Ovary (tissue), 10 donors: Measurements from ENCODE around the gene KMT5C. TPM values are rescaled to one million over a fixed set of nuclear protein-coding genes. Genes with fewer than 3 reads are reported as not detected.
A peak's percentile ranks its signal among the peaks of the same experiment; 100 is the strongest.

ENCODE experiments used
- DNase-seq, 5 donors: peaks; one replicate each; pipeline ENCODE4 v3.0.0-alpha.2; 2019 to 2020
- H3K27ac ChIP-seq, 2 donors: fragments of 200-600 bp; one replicate each; pipeline versions ENCODE4 v1.5.1 to v1.8.0; 2019 to 2022
- H3K27me3 ChIP-seq: fragments of 200-600 bp; one replicate; pipeline ENCODE4 v1.8.0; 2022
- H3K36me3 ChIP-seq: fragments of 200-600 bp; sonication (generic); one replicate; pipeline ENCODE4 v1.5.1; 2019
- H3K4me1 ChIP-seq: one replicate; pipeline ENCODE4 v1.8.1; 2013; ENCODE audit warnings: mild to moderate bottlenecking, moderate library complexity; ENCODE audit not compliant: insufficient read depth
- H3K4me3 ChIP-seq: fragments of 200-600 bp; sonication (generic); one replicate; pipeline ENCODE4 v1.5.1; 2017
- H3K9me3 ChIP-seq, 2 donors: fragments of 200-600 bp in 1 of 2; sonication (generic) in 1 of 2; one replicate each; pipeline versions ENCODE4 v1.5.1 to v1.8.1; 2013 to 2019; ENCODE audit warnings: mild to moderate bottlenecking in 1 of 2, moderate library complexity in 1 of 2
- CTCF ChIP-seq, 3 donors: fragments of 450-650 bp in 2 of 3; fragments of 200-600 bp in 1 of 3; IDR thresholded peaks; one replicate each; pipeline versions ENCODE4 v1.5.1 to v1.8.0; 2016 to 2022; ENCODE audit warnings: antibody characterized with exemption in 3 of 3, mild to moderate bottlenecking in 1 of 3
- EP300 ChIP-seq: sonication (generic); formaldehyde crosslinking; IDR thresholded peaks from one replicate; pipeline ENCODE4 v1.6.1; 2017; ENCODE audit warnings: antibody characterized with exemption
- POLR2A ChIP-seq: fragments of 450-650 bp; IDR thresholded peaks from one replicate; pipeline ENCODE4 v1.6.1; 2017; ENCODE audit warnings: antibody characterized with exemption, mild to moderate bottlenecking, moderate library complexity
- WGBS, 3 donors: extraction: QIAGEN DNeasy Blood & Tissue Kit in 1 of 3; methylation state at CpG; one replicate each; pipeline versions ENCODE4 v1.1.5 to v1.1.7; 2013 to 2017; 5-methylcytosine and 5-hydroxymethylcytosine counted together
- intact Hi-C, 4 donors: fragments of 100-400 bp; cut with DNase I; formaldehyde crosslinking; loops; one replicate each; pipeline versions ENCODE4 v1.11.0 to v1.15.1; 2022 to 2023
- long read RNA-seq, 3 donors: library from polyadenylated mRNA in 2 of 3; unstranded in 2 of 3; transcript quantifications; one replicate each; pipeline ENCODE4 v2.0.0 and lab custom pipeline, GENCODE V29; 2021 to 2026
- polyA plus RNA-seq, 2 donors: library from polyadenylated mRNA; stranded (reverse); fragments of 200-250 nt in 1 of 2; fragments of 350-450 nt in 1 of 2; fragmentation: Illumina TruSeq in 1 of 2; extraction: RNeasy Lipid Tissue Mini Kit (QIAGEN cat#74804) in 1 of 2; gene quantifications; one replicate each; pipeline ENCODE4 v1.2.3, GENCODE V29; 2013 to 2014
- total RNA-seq, 7 donors: library from RNA; depleted of rRNA in 2 of 7; stranded (reverse); fragments of >200 nt in 2 of 7; fragmentation: NEBNext Ultra II Directional in 3 of 7; extraction: Animal tissue kit (Norgen Biotek cat#: 25700) in 3 of 7; gene quantifications; one replicate each; pipeline versions ENCODE4 v1.1.0 to v1.2.4, GENCODE V29; 2016 to 2023
- donor health status: DM: no; HTN: no; CAD: no; lungs with moderate emphysema.
- donor health status: DM: no; HTN: no; CAD: no.
- donor health status: Bipolar disorder and iron deficiency.
- donor health status: DM: yes; HTN: yes; CAD: no.
- donor health status: DM: no; HTN: no; CAD: no.
- donor health status: DM: yes; HTN: yes; CAD: no.

The KMT5C gene
- total RNA-seq (10 to 100 TPM in 6 of 7 donors, 1 to 10 TPM in 1; 8.1 to 26.2 (median 12.6) TPM), polyA plus RNA-seq (10 to 100 TPM in 1 of 2 donors, under 1 TPM in 1; 0.37 to 11.9 TPM)
- long read RNA-seq, donor 1, partial matches to known transcripts: 4 of 9 reads
- long read RNA-seq, donor 1, other reads (novel, unspliced or antisense): 5 of 9 reads
- long read RNA-seq, donor 2, partial matches to known transcripts: 0 of 3 reads
- long read RNA-seq, donor 2, other reads (novel, unspliced or antisense): 0 of 3 reads
- long read RNA-seq, donor 3, partial matches to known transcripts: 3 of 10 reads
- long read RNA-seq, donor 3, other reads (novel, unspliced or antisense): 4 of 10 reads

DNA sequence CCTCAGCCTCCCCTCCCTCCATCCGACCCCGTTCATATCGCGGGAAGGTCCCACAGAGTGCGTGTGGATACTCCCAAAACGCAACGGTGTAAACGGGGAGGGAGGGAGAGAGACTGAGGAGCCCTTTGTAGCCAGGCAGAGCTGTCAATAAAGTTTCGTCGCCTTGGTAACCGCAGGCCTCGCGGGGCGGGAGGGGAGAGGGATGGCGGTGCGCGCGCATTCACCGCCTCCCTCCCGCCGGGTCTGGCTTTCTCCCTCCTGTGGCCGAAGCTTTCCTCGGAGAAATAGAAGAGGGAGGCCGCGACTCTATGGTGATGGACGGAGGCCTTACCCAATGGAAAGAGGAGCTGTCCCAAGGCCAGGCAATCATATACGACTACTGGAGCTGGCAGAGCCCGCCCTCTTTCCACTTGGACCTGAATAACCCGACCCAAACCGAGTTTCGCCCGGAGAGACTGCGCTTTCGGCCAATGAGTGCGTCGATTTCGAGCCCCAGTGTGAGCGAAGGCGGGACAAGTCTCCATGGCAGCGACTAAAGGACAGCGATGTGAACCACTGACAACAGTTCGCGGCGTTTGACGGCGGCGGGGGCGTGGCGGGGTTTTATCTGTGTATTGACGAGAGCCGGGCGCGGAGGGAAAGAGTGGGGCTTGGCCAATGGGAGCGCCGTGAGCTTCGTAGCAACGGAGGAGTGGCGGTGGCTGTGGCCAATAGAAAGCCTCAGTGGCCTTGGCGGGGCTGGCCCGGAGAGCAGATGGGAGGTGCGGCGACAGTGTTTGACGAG lies at the start of gene KMT5C:
KMT5C (plus strand) TSS at position 772 of the 784 bp plus-strand sequence. CDS start 2,061 bp downstream, outside the sequence.
- intact Hi-C loops: no loop called here
- no peaks in the 10 kb centered on the region for H3K9me3 ChIP-seq
- WGBS, 3 donors: 0% methylated on average over 60 to 63 of the region's 63 CpGs

GRCh38 chr19:55297267-55297666 lies 42.4 kb upstream of the KMT5C start:
- H3K27ac ChIP-seq: no peak overlapping the region
- whole genome bisulfite sequencing, 3 donors: 93 to 95% (median 93%) methylated on average over 10 of the region's 10 CpGs
- H3K27me3 ChIP-seq: no peaks in the 10 kb centered on the region
- H3K9me3 ChIP-seq: no peaks in the 10 kb centered on the region
- H3K4me3 ChIP-seq: no peak overlapping the region
- H3K36me3 ChIP-seq: no peaks in the 10 kb centered on the region
- no peak for TF ChIP-seq EP300
- no peak for DNase-seq
- peaks cover 1% of the 10 kb centered on the region for H3K4me1 ChIP-seq
- intact Hi-C loops: no loop called here

More for the DNA sequence above, at the start of gene KMT5C:
- Histone ChIP-seq H3K27me3 (no peaks in the 10 kb centered on the region), H3K27ac (peak within 1 kb of the TSS; percentile 66 to 70), H3K36me3 (no peaks in the 10 kb centered on the region), H3K4me3 (peak within 1 kb of the TSS; percentile 93), H3K4me1 (peaks cover 9% of the 10 kb centered on the region)
- peak; percentile 36 to 85 (median 77) for TF ChIP-seq CTCF (IDR thresholded peaks at IDR 0.05)
- peak; percentile 87 for TF ChIP-seq POLR2A
- no peak for TF ChIP-seq EP300
- DNase-seq: peak; percentile 100

GRCh38 chr19:55299991-55300390 lies 39.7 kb upstream of the KMT5C start:
- Histone ChIP-seq H3K27ac (no peak overlapping the region), H3K27me3 (no peaks in the 10 kb centered on the region), H3K4me3 (no peak overlapping the region), H3K36me3 (no peaks in the 10 kb centered on the region), H3K4me1 (peaks cover 1% of the 10 kb centered on the region), H3K9me3 (no peaks in the 10 kb centered on the region)
- 86 to 89% (median 88%) methylated on average over 10 of the region's 10 CpGs for WGBS, 3 donors
- intact Hi-C loops: loop anchor here in 2 of 4 donors (5.0 to 10.0 kb wide), 3 partner anchors 82 to 205 kb away; partner anchors contain the start of genes TMEM238 (in 2 of the 2) and RPL28 (in 1 of the 2)
- no peak for DNase-seq
- TF ChIP-seq POLR2A: no peak
- TF ChIP-seq CTCF (IDR thresholded peaks at IDR 0.05): no peak
- no peak for TF ChIP-seq EP300

- intact Hi-C loops: loop anchor here in 2 of 4 donors (5.0 to 10.0 kb wide), 3 partner anchors 81 to 204 kb away; partner anchors contain the start of genes TMEM238 (in 2 of the 2) and RPL28 (in 1 of the 2)
- Histone ChIP-seq H3K27me3 (no peaks in the 10 kb centered on the region), H3K9me3 (no peaks in the 10 kb centered on the region), H3K36me3 (no peaks in the 10 kb centered on the region), H3K27ac (no peak overlapping the region), H3K4me1 (peaks cover 1% of the 10 kb centered on the region), H3K4me3 (no peak overlapping the region)
- 65 to 72% (median 66%) methylated on average over 15 of the region's 15 CpGs for WGBS, 3 donors
- no peak for TF ChIP-seq CTCF (IDR thresholded peaks at IDR 0.05)
- no peak for TF ChIP-seq EP300
- TF ChIP-seq POLR2A: no peak
- no peak for DNase-seq
These were observed 38.7 kb upstream of the KMT5C start for GRCh38 chr19:55300886-55301458.
